ENCODE data around the gene SH2D2A. TPM values are rescaled to one million over a fixed set of nuclear protein-coding genes. Genes with fewer than 3 reads are reported as not detected.

The SH2D2A gene
- total and polyA plus RNA-seq, 8 donors, result 0.61 to 19.9 (median 1.5) TPM; not detected in 2

DNA sequence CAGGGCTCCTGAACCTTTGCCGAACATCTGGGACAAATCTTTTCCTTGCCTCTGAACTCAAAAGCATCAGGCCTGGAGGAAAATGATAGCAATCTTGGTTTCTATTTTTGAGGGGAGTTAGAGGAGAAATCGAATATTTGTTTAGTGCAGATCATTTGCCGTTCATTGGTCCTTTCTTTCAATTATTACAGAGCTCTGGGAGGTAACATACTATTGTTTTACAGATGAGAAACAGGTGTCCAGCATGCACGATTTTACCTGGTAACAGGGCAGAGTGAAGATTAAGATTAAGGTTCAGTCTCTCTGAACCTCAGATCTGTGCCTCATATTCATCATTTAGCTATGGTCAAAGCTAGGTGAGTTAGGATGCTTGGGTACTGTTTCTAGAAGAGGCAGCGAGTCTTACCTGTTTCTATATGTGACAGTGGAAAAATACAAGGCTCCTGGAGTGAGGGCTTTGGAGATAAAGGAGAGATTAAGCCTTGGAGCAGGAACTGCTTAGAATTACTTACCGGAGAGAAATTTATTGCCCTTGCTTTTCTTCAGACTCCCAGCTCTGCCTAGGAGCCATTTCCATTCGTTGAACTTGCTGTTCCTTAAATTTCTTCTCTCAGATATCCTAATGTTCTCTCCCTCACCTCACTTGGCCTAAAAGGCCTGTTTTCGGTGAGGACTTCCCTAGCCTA lies 47.9 kb downstream of the SH2D2A start:
- Histone ChIP-seq H3K36me3 (peaks cover 5 to 19% (median 14%) of the 10 kb centered on the region in 4 donors), H3K9me3 (no peaks in the 10 kb centered on the region), H3K27ac (peak overlapping the region in 4 of 5 donors; percentile 92 to 97 (median 97)), H3K27me3 (no peaks in the 10 kb centered on the region), H3K4me3 (peak overlapping the region; percentile 90 to 97 (median 94)), H3K4me1 (peaks cover 48 to 72% (median 67%) of the 10 kb centered on the region in 4 donors)
- no peak for DNase-seq
- intact Hi-C loops (cut with DNase I; ENCODE audit: low total_unique reads), result no loop called here
- TF ChIP-seq, protein P1, sequence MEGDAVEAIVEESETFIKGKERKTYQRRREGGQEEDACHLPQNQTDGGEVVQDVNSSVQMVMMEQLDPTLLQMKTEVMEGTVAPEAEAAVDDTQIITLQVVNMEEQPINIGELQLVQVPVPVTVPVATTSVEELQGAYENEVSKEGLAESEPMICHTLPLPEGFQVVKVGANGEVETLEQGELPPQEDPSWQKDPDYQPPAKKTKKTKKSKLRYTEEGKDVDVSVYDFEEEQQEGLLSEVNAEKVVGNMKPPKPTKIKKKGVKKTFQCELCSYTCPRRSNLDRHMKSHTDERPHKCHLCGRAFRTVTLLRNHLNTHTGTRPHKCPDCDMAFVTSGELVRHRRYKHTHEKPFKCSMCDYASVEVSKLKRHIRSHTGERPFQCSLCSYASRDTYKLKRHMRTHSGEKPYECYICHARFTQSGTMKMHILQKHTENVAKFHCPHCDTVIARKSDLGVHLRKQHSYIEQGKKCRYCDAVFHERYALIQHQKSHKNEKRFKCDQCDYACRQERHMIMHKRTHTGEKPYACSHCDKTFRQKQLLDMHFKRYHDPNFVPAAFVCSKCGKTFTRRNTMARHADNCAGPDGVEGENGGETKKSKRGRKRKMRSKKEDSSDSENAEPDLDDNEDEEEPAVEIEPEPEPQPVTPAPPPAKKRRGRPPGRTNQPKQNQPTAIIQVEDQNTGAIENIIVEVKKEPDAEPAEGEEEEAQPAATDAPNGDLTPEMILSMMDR (IDR thresholded peaks at IDR 0.05), result no peak
- TF ChIP-seq EP300 (IDR thresholded peaks at IDR 0.05) (no peak), POLR2AphosphoS5 (IDR thresholded peaks at IDR 0.05) (no peak), POLR2A (IDR thresholded peaks at IDR 0.05) (no peak)
- 11 to 23% (median 14%) methylated on average over 8 of the region's 8 CpGs for WGBS, 5 donors

- 0 to 1% (median 0%) methylated on average over 24 to 31 of the region's 31 CpGs for WGBS, 5 donors
- Histone ChIP-seq H3K27ac (peak overlapping the region; percentile 92 to 97 (median 97)), H3K36me3 (peaks cover 5 to 19% (median 13%) of the 10 kb centered on the region in 4 donors), H3K4me3 (peak overlapping the region; percentile 90 to 97 (median 94)), H3K4me1 (peaks cover 43 to 65% (median 60%) of the 10 kb centered on the region in 4 donors), H3K9me3 (no peaks in the 10 kb centered on the region), H3K27me3 (no peaks in the 10 kb centered on the region)
- peak in 1 of 2 donors; percentile 72 for DNase-seq
- no peak for TF ChIP-seq POLR2A (IDR thresholded peaks at IDR 0.05)
- TF ChIP-seq, protein P1 (IDR thresholded peaks at IDR 0.05), result no peak
- TF ChIP-seq EP300 (IDR thresholded peaks at IDR 0.05), result no peak
- TF ChIP-seq POLR2AphosphoS5 (IDR thresholded peaks at IDR 0.05), result no peak
- intact Hi-C loops (cut with DNase I; ENCODE audit: low total_unique reads), result no loop called here
These were observed 48.6 kb downstream of the SH2D2A start for GRCh38 chr1:156767879-156768604.

DNA sequence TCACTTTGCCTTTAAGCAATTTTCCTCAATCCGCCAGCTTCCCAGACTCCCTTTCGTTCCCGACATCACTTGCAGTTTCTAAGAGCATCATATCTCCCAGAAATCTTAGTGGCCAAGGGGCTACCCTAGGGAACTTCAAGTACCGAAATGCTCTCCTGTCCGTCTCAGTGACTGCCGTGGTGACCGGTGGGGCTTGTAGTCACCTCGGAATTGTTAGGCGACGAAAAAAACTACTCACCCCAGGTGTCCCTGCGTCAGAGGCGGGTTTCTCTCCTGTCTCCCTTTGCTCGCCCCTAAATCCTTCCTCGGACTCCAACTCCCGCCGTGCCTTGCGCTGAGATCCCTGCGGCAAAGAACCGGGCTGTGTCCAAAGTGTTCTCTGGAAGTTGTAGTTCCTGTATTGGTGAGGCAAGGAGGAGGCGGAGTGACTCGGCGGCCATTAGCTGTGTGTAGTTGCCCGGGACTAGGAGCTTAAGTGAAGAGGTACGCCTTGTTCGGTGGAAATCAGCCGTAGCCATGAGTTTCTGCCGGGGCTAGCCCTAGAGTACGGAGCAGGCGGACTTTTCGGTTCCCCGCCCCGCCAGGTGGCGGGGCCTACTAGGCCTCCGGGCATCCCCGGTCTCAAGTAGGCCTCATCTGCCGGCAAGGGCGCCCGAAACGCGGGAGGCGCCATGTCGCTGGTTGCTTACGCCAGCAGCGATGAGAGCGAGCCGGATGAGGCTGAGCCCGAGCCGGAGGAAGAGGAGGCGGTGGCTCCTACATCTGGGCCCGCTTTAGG lies 49.4 kb downstream of the SH2D2A start, which contains the start of gene PRCC:
PRCC (plus strand) TSS at position 435 of the 778 bp plus-strand sequence; CDS start at position 672, 237 bp downstream.
- H3K27me3 ChIP-seq, result no peaks in the 10 kb centered on the region
- 0% methylated on average over 34 to 50 of the region's 50 CpGs for WGBS, 5 donors
- H3K4me1 ChIP-seq, result peaks cover 35 to 57% (median 53%) of the 10 kb centered on the region in 4 donors
- peak within 1 kb of the TSS; percentile 90 to 97 (median 94) for H3K4me3 ChIP-seq
- H3K36me3 ChIP-seq, result peaks cover 5 to 19% (median 11%) of the 10 kb centered on the region in 4 donors
- peak within 1 kb of the TSS; percentile 92 to 97 (median 97) for H3K27ac ChIP-seq
- intact Hi-C loops (cut with DNase I; ENCODE audit: low total_unique reads), result no loop called here
- H3K9me3 ChIP-seq, result no peaks in the 10 kb centered on the region
- DNase-seq, result peak; percentile 97 to 100
- TF ChIP-seq POLR2AphosphoS5 (IDR thresholded peaks at IDR 0.05) (peak; percentile 53 to 92 (median 83)), POLR2A (IDR thresholded peaks at IDR 0.05) (no peak), EP300 (IDR thresholded peaks at IDR 0.05) (no peak)
- TF ChIP-seq, protein P1 (IDR thresholded peaks at IDR 0.05), result no peak

All from stomach (tissue), 9 donors.